ENCODE measurements around the gene MRPL19. TPM values are rescaled to one million over a fixed set of nuclear protein-coding genes. Genes with fewer than 3 reads are reported as not detected.

The MRPL19 gene
- total and polyA plus RNA-seq, 10 of the 15 experiments (the other 5 are each of a cell fraction or from before 2014, with no cell fraction given): 13.1 to 99.0 (median 56.6) TPM

DNA sequence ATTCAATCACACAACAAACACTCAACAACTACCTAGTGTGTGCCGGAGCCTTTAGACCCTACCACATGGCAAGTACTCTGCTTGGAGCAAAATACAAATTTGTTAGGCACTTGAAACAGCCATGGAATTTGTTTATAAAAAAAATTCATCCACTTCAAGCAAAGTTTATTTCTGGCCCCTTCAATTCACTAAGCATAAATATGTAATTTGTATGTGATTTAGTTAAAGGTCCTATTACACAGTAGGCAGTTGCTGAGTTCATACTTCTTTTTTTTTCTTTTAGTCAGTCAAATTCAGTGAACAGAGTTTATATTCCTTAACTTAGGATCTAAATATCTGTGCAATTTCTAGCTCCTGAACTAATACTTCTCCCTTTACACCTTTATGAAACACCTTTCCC lies 41.6 kb downstream of the MRPL19 start:
- no peak overlapping the region for H3K4me2 ChIP-seq (ENCODE audit: control insufficient read depth, insufficient read depth)
- ATAC-seq (no peak), FAIRE-seq (no peak), DNase-seq (ENCODE audit: low read depth, low spot score) (no peak)
- H3K4me3 ChIP-seq: no peak overlapping the region
- ChIA-PET CTCF (interaction anchor here (1.3 to 3.7 kb wide), 4 partner anchors 11 to 60 kb away, joined by 3 to 30 read pairs (median 11); partner anchors contain the start of gene GCFC2), RAD21 (ENCODE audit: unreplicated experiment) (interaction anchor here (1.0 kb wide), 1 partner anchor 11 kb away, joined by 4 read pairs; no protein-coding TSS in a partner anchor), SMC1A (ENCODE audit: uncharacterized antibody, unreplicated experiment) (interaction anchor here (1.2 to 1.6 kb wide), 3 partner anchors 11 to 21 kb away, joined by 3 to 4 read pairs (median 3); no protein-coding TSS in a partner anchor), POLR2A (interaction anchor here (1.3 kb wide), 1 partner anchor 17 kb away, joined by 3 read pairs; no protein-coding TSS in a partner anchor)
- no peaks in the 10 kb centered on the region for H3K4me1 ChIP-seq (ENCODE audit: control insufficient read depth, insufficient read depth, low read length)
- no peaks in the 10 kb centered on the region for H3K27me3 ChIP-seq (replicated peaks in 1 of 2; ENCODE audit: control insufficient read depth in 2 of 2, insufficient read depth in 2 of 2, low read length in 1 of 2)
- H3K36me3 ChIP-seq (ENCODE audit: control insufficient read depth in 2 of 2, insufficient read depth in 2 of 2, low read length in 1 of 2): peaks cover 0 to 3% of the 10 kb centered on the region in 2 experiments; a peak in 2 of 4 replicates
- WGBS (ENCODE audit: insufficient coverage, insufficient replicate concordance, low lambda C conversion rate, missing lambda C conversion rate): 100% methylated on average over 1 of the region's 1 CpG
- no peaks in the 10 kb centered on the region for H4K20me1 ChIP-seq (ENCODE audit: control insufficient read depth, insufficient read depth)
- H3K9ac ChIP-seq (ENCODE audit: control insufficient read depth, insufficient read depth, low read length): no peak overlapping the region
- no peak overlapping the region for H2AFZ ChIP-seq (ENCODE audit: control insufficient read depth, low read depth, low read length)
- in situ Hi-C loops (cut with MboI): no loop called here
- no peaks in the 10 kb centered on the region for H3K79me2 ChIP-seq (ENCODE audit: control insufficient read depth, insufficient read depth, low read length)
- no peak overlapping the region for H3K27ac ChIP-seq (ENCODE audit: control insufficient read depth, insufficient read depth)
- BruUV-seq (replicated peaks): no TSS peak
- no peaks in the 10 kb centered on the region for H3K9me3 ChIP-seq (replicated peaks; ENCODE audit: control insufficient read depth, insufficient read depth, low read length)
- intact Hi-C loops (cut with micrococcal nuclease; ENCODE audit: unreplicated experiment): no loop called here
- TF ChIP-seq MEF2A (IDR thresholded peaks at IDR 0.05; ENCODE audit: insufficient read depth, low read depth, low read length) (no peak), WRNIP1 (IDR thresholded peaks at IDR 0.05; ENCODE audit: borderline replicate concordance, low read depth, low read length) (no peak), ZNF622 (IDR thresholded peaks at IDR 0.05) (no peak), BRCA1 (IDR thresholded peaks at IDR 0.05; ENCODE audit: low read depth, low read length) (no peak), TBL1XR1 (IDR thresholded peaks at IDR 0.05; ENCODE audit: low read depth, low read length) (no peak), MXI1 (IDR thresholded peaks at IDR 0.05; ENCODE audit: low read depth, low read length) (no peak), ZBED1 (IDR thresholded peaks at IDR 0.05; ENCODE audit: borderline replicate concordance) (no peak), FOS (IDR thresholded peaks at IDR 0.05; ENCODE audit: borderline replicate concordance, extremely low read depth, insufficient read length) (no peak), SMAD5 (IDR thresholded peaks at IDR 0.05; ENCODE audit: low read depth) (no peak), JUNB (IDR thresholded peaks at IDR 0.05) (no peak), POLR2AphosphoS2 (IDR thresholded peaks at IDR 0.05; ENCODE audit: low read depth, low read length) (no peak), NR2F1 (conservative IDR thresholded peaks at IDR 0.05) (no peak), RFX5 (IDR thresholded peaks at IDR 0.05; ENCODE audit: low read depth, low read length) (no peak), STAT3 (IDR thresholded peaks at IDR 0.05; ENCODE audit: low read depth, low read length) (no peak), BHLHE40 (IDR thresholded peaks at IDR 0.05; ENCODE audit: borderline replicate concordance in 1 of 2, low read depth in 2 of 2, low read length in 1 of 2) (no peak), NFYB (IDR thresholded peaks at IDR 0.05; ENCODE audit: insufficient read depth, low read depth, low read length) (no peak)
- TF ChIP-seq, protein P1, sequence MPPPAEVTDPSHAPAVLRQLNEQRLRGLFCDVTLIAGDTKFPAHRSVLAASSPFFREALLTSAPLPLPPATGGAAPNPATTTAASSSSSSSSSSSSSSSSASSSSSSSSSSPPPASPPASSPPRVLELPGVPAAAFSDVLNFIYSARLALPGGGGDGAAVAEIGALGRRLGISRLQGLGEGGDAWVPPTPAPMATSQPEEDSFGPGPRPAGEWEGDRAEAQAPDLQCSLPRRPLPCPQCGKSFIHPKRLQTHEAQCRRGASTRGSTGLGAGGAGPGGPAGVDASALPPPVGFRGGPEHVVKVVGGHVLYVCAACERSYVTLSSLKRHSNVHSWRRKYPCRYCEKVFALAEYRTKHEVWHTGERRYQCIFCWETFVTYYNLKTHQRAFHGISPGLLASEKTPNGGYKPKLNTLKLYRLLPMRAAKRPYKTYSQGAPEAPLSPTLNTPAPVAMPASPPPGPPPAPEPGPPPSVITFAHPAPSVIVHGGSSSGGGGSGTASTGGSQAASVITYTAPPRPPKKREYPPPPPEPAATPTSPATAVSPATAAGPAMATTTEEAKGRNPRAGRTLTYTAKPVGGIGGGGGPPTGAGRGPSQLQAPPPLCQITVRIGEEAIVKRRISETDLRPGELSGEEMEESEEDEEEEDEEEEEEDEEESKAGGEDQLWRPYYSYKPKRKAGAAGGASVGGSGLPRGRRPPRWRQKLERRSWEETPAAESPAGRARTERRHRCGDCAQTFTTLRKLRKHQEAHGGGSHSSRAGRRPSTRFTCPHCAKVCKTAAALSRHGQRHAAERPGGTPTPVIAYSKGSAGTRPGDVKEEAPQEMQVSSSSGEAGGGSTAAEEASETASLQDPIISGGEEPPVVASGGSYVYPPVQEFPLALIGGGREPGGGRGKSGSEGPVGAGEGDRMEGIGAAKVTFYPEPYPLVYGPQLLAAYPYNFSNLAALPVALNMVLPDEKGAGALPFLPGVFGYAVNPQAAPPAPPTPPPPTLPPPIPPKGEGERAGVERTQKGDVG (CRISPR knock-in tag; IDR thresholded peaks at IDR 0.05): no peak
- TF ChIP-seq, protein P2, sequence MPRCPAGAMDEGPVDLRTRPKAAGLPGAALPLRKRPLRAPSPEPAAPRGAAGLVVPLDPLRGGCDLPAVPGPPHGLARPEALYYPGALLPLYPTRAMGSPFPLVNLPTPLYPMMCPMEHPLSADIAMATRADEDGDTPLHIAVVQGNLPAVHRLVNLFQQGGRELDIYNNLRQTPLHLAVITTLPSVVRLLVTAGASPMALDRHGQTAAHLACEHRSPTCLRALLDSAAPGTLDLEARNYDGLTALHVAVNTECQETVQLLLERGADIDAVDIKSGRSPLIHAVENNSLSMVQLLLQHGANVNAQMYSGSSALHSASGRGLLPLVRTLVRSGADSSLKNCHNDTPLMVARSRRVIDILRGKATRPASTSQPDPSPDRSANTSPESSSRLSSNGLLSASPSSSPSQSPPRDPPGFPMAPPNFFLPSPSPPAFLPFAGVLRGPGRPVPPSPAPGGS (IDR thresholded peaks at IDR 0.05; ENCODE audit: borderline replicate concordance, insufficient read depth, low read depth, low read length, poor library complexity, severe bottlenecking): no peak
- TF ChIP-seq, protein P3, sequence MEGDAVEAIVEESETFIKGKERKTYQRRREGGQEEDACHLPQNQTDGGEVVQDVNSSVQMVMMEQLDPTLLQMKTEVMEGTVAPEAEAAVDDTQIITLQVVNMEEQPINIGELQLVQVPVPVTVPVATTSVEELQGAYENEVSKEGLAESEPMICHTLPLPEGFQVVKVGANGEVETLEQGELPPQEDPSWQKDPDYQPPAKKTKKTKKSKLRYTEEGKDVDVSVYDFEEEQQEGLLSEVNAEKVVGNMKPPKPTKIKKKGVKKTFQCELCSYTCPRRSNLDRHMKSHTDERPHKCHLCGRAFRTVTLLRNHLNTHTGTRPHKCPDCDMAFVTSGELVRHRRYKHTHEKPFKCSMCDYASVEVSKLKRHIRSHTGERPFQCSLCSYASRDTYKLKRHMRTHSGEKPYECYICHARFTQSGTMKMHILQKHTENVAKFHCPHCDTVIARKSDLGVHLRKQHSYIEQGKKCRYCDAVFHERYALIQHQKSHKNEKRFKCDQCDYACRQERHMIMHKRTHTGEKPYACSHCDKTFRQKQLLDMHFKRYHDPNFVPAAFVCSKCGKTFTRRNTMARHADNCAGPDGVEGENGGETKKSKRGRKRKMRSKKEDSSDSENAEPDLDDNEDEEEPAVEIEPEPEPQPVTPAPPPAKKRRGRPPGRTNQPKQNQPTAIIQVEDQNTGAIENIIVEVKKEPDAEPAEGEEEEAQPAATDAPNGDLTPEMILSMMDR (IDR thresholded peaks at IDR 0.05 in 2 of 3, conservative IDR thresholded peaks at IDR 0.05 in 1 of 3; ENCODE audit: control insufficient read depth in 2 of 3, extremely low read depth in 1 of 3, insufficient read depth in 1 of 3, low read depth in 3 of 3, low read length in 3 of 3): no peak
